Lower leg skin (tissue), 3 donors: ENCODE data around the gene GALNT11.

ENCODE experiments used
- POLR2A ChIP-seq, 2 donors: fragments of 450-650 bp; IDR thresholded peaks; one replicate each; pipeline ENCODE4 v1.6.1; 2016 to 2017; ENCODE audit warnings: antibody characterized with exemption in 2 of 2, mild to moderate bottlenecking in 1 of 2, moderate library complexity in 1 of 2
- TF ChIP-seq, protein P1 (sequence below), 3 donors: fragments of 450-650 bp; IDR thresholded peaks; one replicate each; pipeline ENCODE4 v1.5.1; 2016; ENCODE audit warnings: antibody characterized with exemption in 3 of 3, mild to moderate bottlenecking in 3 of 3, moderate library complexity in 2 of 3

GRCh38 chr7:152122540-152122939 lies 97.1 kb downstream of the GALNT11 start:
- TF ChIP-seq POLR2A (IDR thresholded peaks at IDR 0.05), result no peak
- TF ChIP-seq, protein P1, sequence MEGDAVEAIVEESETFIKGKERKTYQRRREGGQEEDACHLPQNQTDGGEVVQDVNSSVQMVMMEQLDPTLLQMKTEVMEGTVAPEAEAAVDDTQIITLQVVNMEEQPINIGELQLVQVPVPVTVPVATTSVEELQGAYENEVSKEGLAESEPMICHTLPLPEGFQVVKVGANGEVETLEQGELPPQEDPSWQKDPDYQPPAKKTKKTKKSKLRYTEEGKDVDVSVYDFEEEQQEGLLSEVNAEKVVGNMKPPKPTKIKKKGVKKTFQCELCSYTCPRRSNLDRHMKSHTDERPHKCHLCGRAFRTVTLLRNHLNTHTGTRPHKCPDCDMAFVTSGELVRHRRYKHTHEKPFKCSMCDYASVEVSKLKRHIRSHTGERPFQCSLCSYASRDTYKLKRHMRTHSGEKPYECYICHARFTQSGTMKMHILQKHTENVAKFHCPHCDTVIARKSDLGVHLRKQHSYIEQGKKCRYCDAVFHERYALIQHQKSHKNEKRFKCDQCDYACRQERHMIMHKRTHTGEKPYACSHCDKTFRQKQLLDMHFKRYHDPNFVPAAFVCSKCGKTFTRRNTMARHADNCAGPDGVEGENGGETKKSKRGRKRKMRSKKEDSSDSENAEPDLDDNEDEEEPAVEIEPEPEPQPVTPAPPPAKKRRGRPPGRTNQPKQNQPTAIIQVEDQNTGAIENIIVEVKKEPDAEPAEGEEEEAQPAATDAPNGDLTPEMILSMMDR (IDR thresholded peaks at IDR 0.05), result no peak
